Epithelial cell of prostate (primary cell): ENCODE results near the gene ESPL1.

Source experiments
- DNase-seq: peaks from one replicate; pipeline ENCODE4 v3.0.0-alpha.2; 2011; ENCODE audit warnings: low read depth, low spot score
- H3K27ac ChIP-seq: fragments of 450-650 bp; 2 replicates; pipeline ENCODE4 v1.5.1; 2017; ENCODE audit warnings: mild to moderate bottlenecking

The ESPL1 gene

GRCh38 chr12:53267999-53268629 lies at the start of gene ESPL1:
ESPL1 (plus strand) TSS chr12:53268299; CDS start chr12:53268767, 468 bp downstream.
- no peak for DNase-seq

GRCh38 chr12:53218551-53219291 lies 49.4 kb upstream of the ESPL1 start:
- H3K27ac ChIP-seq: peak overlapping the region; percentile 99
- DNase-seq: no peak

More at GRCh38 chr12:53267999-53268629, at the start of gene ESPL1:
- no peak within 1 kb of the TSS for H3K27ac ChIP-seq

- peak overlapping the region; percentile 99 for H3K27ac ChIP-seq
- no peak for DNase-seq
These were observed 48.7 kb upstream of the ESPL1 start for GRCh38 chr12:53219292-53219955.

- DNase-seq: no peak
- H3K27ac ChIP-seq: peak overlapping the region; percentile 99
These were observed 48.0 kb upstream of the ESPL1 start for GRCh38 chr12:53219956-53220693.

- H3K27ac ChIP-seq: peak overlapping the region; percentile 99
- no peak for DNase-seq
These were observed 47.4 kb upstream of the ESPL1 start for GRCh38 chr12:53220694-53221202.

DNA sequence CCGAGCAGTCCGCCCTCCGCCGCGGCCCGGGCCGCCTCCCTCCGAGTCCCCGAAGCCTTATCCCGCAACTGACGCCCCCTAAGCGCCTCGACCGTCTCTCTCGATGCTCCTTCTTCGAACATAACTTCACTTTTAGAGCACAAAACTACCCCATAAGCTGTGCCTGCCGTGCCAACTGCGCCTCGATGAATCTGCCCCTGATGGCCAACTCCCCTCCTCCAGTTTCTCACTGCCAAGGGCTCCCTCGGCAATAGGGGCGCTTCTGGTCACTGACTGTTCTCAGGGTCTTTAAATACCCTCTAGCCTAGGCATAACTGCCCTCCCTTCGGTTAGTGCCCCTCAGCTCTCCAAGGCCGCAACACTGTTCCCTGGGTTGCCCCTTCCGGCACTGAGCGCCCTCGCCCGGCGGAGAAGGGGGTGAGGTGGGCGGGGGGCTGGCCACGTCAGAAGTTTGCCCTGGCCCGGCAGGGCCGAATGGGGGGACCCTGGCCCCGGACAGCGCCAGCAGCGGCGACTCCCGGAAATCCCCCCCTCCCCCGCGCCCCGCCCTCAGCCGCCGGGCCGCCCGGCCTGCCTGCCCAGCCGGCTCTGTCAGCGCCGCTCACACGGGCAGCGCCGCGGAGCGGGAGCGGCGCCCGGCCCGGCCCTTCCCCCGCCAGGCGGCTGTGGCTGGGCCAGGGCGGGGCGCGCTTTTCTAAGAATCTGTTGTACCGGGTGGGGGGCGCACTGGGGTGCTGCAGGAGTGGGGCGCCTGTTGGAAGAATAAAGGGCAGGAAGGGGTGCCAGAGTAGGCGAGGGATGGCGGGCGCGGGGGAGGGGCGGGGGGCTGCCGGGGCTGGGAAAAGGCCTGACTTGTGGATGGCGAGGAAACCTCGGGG lies 46.7 kb upstream of the ESPL1 start:
- peak overlapping the region; percentile 99 for H3K27ac ChIP-seq
- no peak for DNase-seq

GRCh38 chr12:53222170-53222721 lies 45.9 kb upstream of the ESPL1 start:
- H3K27ac ChIP-seq: peak overlapping the region; percentile 99

GRCh38 chr12:53222806-53223261 lies 45.3 kb upstream of the ESPL1 start:
- peak overlapping the region; percentile 99 for H3K27ac ChIP-seq
- DNase-seq: no peak

More at GRCh38 chr12:53222170-53222721, 45.9 kb upstream of the ESPL1 start:
- no peak for DNase-seq

- no peak for DNase-seq
- peak overlapping the region; percentile 99 for H3K27ac ChIP-seq
These were observed 44.6 kb upstream of the ESPL1 start for GRCh38 chr12:53223389-53224060.

DNA sequence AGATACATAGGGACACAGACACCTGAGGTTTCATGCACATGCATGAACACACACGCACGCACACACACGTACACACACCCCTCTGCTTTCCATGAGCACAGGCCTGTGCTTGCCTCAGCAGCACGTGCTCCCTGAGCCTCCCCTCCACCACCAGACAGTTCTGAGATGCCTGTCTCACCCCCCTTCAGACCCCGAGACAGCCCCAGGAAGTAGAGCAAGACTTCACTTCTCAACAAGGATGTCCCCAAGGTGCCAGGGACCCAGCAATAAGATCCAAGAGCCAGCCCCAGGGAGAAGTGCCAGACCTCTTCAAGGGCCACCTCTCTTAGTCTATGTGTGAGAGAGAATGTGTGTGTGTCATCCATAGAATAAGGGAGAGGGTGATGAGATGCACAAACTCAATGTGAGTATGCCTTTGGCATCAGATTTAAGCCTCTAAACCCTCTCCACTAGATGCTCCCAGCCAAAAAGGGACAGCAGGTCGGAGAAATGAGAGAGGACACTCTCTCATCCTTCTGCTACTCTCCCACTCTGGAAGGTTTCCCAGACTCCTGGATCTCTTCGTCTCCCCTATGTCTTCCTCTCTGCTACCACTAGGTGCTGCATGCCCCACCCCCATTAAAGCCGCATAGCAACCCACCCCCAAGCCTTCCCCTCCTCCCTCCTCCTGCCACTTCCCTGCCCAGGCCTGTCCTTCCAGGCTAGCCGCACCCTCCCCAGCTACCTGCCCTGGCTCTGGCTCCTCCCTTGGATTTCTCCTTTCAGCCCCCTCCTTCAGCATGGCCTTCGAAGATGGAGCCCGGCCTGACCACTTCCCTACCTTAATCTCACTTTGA lies 43.8 kb upstream of the ESPL1 start:
- H3K27ac ChIP-seq: peak overlapping the region; percentile 99
- DNase-seq: no peak

DNA sequence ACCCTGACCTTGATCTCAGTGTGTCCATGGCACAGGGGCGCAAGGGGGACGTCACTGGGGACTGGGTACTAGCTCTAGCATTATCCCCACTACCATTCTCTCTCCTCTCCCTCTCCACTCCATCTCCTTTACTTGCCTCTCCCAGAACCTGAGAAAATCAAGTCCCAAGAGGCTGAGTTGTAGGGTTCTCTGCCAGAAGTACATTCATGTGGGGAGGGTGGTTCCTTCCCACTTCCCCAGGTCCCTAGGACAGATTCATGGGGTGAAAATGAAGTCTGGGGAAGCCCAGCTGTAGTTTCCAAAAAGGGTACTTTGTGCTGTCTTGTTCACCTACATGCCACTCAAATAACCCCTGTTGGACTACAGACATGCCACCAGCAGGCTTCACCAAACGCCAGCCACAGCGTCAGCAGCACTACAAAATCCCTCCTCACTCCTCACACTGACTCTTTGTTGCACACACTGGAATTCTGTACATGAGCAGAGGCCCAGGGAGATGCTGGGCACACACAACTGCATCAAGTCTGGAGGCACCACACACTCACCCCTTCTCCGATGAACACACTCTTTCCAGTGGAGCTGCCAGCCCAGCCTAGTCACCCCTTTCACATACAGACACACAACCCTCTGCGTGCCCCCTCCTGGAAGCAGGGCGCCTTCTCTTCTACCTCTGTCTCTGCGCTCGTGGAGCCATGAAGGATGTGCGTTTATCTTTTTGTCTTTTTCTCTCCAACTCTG lies 43.0 kb upstream of the ESPL1 start:
- no peak for DNase-seq
- peak overlapping the region; percentile 99 for H3K27ac ChIP-seq

DNA sequence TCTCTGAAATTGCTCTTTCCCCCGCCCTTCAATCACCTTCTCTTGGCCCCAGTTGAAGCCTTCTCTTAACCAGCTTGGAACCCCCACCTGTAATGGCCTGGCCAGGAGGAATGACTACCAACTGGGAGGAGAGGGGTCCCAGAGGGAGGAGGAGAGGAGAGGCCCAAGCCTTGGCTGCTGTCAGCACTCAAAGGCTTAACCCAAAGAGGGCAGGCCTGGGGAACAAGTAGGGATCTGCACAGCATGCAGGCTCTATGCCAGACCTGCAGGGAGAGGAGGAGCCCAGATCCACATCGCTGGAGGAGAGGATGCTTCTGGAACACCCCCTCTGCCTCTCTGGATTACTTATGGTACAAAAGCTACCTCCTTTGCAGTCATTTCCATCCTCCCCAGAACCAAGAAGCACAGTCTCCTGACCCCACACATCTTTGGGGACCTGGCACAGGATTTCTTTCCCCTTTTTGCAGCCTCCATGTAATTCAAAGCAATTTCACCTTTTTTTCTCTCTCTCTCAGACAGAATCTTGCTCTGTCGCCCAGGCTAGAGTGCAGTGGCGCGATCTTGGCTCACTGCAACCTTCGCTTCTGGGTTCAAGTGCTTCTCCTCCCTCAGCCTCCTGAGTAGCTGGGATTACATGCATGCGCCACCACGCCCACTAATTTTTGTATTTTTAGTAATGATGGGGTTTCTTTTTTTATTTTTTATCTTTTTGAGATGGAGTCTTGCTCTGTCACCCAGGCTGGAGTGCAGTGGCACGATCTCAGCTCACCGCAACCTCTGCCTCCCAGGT lies 42.3 kb upstream of the ESPL1 start:
- DNase-seq: no peak
- H3K27ac ChIP-seq: peak overlapping the region; percentile 99

DNA sequence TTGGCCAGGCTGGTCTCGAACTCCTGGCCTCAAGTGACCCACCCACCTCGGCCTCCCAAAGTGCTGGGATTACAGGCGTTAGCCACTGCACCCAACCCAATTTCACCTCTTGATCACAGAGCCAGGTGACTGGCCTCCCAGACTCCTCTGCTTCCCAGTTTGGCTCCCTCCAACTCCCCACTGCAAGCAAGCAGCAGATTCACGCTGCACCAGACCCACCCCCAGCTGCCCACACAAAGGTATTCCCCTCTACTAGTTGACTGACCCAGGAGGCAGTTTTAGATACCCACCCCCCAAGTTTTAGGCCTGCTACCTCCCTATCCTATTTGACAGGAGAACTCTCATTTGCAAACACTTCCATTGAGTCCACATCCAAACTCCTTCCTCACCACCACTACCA lies 41.3 kb upstream of the ESPL1 start:
- peak overlapping the region; percentile 93 for H3K27ac ChIP-seq
- DNase-seq: no peak

DNA sequence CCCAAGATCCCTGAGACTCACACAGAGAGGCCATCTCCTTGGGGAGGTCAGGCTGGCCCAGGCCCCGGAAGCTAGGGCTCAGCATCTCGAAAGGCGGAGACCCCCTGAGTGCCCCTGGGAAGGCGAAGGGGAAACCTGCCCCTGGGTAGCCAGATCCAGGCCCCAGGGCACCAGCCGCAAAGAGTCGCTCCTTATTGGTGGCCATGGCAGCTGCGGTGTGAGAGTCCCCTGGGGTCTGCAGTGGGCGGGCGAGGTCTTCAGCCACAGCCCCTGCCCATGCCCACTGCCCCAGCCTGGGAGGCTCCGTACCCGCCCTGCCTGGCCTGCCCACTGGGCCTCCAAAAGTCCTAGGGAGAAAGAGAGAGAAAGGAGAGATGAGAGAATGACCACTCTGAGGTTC lies 40.8 kb upstream of the ESPL1 start:
- no peak for DNase-seq
- peak overlapping the region; percentile 93 for H3K27ac ChIP-seq

DNA sequence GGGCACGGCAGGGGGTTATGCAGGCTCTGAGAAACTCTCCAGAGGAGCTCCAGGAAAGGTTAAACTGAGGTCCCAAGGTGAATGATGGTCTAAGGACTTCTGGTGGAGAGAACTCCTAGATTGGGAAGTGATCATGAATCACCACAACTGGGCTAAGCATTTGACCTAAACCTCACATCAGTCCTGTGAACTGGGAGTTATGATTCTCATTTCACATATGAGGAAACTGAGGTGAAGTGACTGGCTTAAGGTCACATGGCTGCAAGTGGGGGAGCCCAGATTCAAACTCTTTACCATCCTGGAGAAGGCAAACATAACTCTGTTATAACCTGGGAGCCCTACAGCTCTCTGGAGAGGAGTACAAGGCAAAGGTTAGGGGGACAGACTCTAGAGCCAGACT lies 40.3 kb upstream of the ESPL1 start:
- DNase-seq: no peak

DNA sequence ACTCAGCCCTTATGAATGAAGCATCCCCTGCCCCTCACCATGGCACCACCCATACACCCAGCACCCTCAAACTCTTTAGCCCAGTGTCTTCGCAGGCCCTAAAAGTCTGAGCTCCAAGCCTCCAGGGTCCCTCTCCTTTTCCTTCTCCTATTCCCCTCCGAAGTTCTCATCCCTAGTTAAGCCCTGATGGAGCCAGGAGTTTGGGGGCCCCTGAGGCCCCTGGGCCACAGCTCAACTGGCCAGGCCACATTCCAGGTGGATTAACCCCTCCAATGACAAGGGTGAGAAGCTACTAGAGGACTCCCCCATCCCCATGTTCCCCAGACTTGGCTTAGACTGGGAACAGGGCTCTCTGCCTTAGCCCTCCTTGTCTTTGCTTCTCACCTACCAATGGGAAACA lies 38.6 kb upstream of the ESPL1 start:
- H3K27ac ChIP-seq: peak overlapping the region; percentile 93
- no peak for DNase-seq

More for the DNA sequence above, 40.3 kb upstream of the ESPL1 start:
- peak overlapping the region; percentile 93 for H3K27ac ChIP-seq
